Heart left ventricle (tissue), 13 donors: ENCODE data around the gene GOLGA8M.
"Not testable (repeated sequence)": the region's sequence is repeated elsewhere in the genome, so short reads cannot be mapped to it uniquely, and the experiment has no call there.

Experiments used
- POLR2A ChIP-seq, 2 donors: fragments of 450-650 bp; IDR thresholded peaks; one replicate each; pipeline ENCODE4 v1.6.1; 2017; ENCODE audit warnings: antibody characterized with exemption in 2 of 2, mild to moderate bottlenecking in 2 of 2, moderate library complexity in 2 of 2
- TF ChIP-seq, protein P1 (sequence below), 12 donors: fragments of 200-600 bp; sonication (generic) in 4 of 12; IDR thresholded peaks; one replicate each; pipeline versions ENCODE4 v1.5.0 to v1.8.0; 2018 to 2022; ENCODE audit warnings: antibody characterized with exemption in 12 of 12, mild to moderate bottlenecking in 5 of 12
- donor health status: ischemic (EF 13 %, LVEDD 7.1; RV severe dilation, severe dysfunction).
- donor health status: DM: no; HTN: yes; CAD: no.
- donor health status: DM: no; HTN: no; CAD: no.
- donor health status: ischemic (EF 25% LVEDD 6.9; RV normal size, moderate dysfunction).
- donor health status: ischemic (EF 25% LVEDD 5.7; RV mildly dilated, moderate dysfunction).
- donor health status: ischemic (EF 35%, LVEDD 5.7; RV mildly dilated, moderate dysfunction).
- donor health status: nonischemic (EF 11% LVEDD 7.7; RV severe dilation, severe dysfunction).
- donor health status: DM: yes; HTN: yes; CAD: no.
- donor health status: PGD.
- donor health status: ischemic (EF 29% LVEDD 5.4; RV normal size, mild dysfunction).
- donor health status: nonischemic (EF 23%, LVEDD 6.1; RV moderate dilation, normal function).

DNA sequence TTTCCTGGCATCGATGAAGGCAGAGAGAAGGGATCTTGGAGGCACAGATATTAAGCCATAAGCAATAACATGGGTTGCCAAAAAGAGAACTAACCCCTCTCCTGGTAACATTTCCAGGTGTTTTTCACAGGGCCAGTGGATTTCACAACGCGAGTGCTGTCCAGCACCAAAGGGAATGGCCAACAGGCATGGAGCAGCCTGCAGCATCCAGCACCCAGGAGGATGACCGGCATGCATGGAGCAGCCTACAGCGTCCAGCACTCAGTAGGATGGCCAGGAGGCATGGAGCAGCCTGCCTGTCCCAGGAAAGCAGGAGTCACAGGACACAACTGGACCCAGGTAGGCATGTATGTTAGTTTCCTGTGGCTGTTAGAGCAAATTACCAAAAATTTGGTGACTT lies 11.8 kb upstream of the GOLGA8M start:
- TF ChIP-seq, protein P1, sequence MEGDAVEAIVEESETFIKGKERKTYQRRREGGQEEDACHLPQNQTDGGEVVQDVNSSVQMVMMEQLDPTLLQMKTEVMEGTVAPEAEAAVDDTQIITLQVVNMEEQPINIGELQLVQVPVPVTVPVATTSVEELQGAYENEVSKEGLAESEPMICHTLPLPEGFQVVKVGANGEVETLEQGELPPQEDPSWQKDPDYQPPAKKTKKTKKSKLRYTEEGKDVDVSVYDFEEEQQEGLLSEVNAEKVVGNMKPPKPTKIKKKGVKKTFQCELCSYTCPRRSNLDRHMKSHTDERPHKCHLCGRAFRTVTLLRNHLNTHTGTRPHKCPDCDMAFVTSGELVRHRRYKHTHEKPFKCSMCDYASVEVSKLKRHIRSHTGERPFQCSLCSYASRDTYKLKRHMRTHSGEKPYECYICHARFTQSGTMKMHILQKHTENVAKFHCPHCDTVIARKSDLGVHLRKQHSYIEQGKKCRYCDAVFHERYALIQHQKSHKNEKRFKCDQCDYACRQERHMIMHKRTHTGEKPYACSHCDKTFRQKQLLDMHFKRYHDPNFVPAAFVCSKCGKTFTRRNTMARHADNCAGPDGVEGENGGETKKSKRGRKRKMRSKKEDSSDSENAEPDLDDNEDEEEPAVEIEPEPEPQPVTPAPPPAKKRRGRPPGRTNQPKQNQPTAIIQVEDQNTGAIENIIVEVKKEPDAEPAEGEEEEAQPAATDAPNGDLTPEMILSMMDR (IDR thresholded peaks at IDR 0.05): not testable (repeated sequence)
- not testable (repeated sequence) for TF ChIP-seq POLR2A (IDR thresholded peaks at IDR 0.05)
